K562 (cell line): ENCODE measurements around the gene SLC43A2. TPM values are rescaled to one million over a fixed set of nuclear protein-coding genes. Genes with fewer than 3 reads are reported as not detected.
A peak's percentile ranks its signal among the peaks of the same experiment; 100 is the strongest.

Experiments
- ATAC-seq: fragments of 200-7000 bp; cut with Tn5 transposase; 3 replicates; pipeline ENCODE4 v1.9.1; 2020; ENCODE audit warnings: moderate library complexity
- BruUV-seq: library from RNA; stranded (reverse); fragments of 400-500 nt; replicated peaks from 2 replicates; lab custom pipeline; 2021; lab: Mats Ljungman, UMichigan
- CTCF ChIA-PET: fragments of 300-600 bp; formaldehyde crosslinking; extraction: SDS; loops from one replicate; lab custom pipeline; 2021; ENCODE audit warnings: low intra/inter-chr PET ratio; lab: Yijun Ruan, JAX
- POLR2A ChIA-PET: fragments of 300-600, 350-650 bp; sonication (Branson Sonifier 250); formaldehyde crosslinking; extraction: SDS; loops from one replicate; lab custom pipeline; 2021; ENCODE audit warnings: antibody characterized with exemption, inconsistent platforms; lab: Yijun Ruan, JAX
- DNase-seq, 4 experiments: peaks; one replicate each; pipeline versions ENCODE4 v3.0.0 to v3.0.0-alpha.2; 2011 to 2018; ENCODE audit warnings: low spot score in 3 of 4, mixed read lengths in 3 of 4; ENCODE audit errors: extremely low read depth in 1 of 4
- FAIRE-seq: peaks from 2 replicates; lab custom pipeline; 2011; peaks lifted over from hg19 to GRCh38; lab: Jason Lieb, UNC
- H2AFZ ChIP-seq: 2 replicates; pipeline ENCODE4 v1.6.0; 2011; ENCODE audit warnings: low read depth, low read length, control low read depth, inconsistent platforms
- H3K27ac ChIP-seq: fragments of 200-600 bp; 3 replicates; pipeline ENCODE4 v1.8.0; 2011; ENCODE audit warnings: low read depth, mild to moderate bottlenecking, control low read depth, inconsistent platforms, low read length, moderate library complexity, mixed read lengths; ENCODE audit errors: extremely low read depth
- H3K27me3 ChIP-seq, 2 experiments: fragments of 300-600 bp in 1 of 2; 2 replicates in 1 of 2; 3 replicates in 1 of 2; pipeline versions ENCODE4 v1.6.0 to v1.8.0; 2011; ENCODE audit warnings: inconsistent platforms in 2 of 2, low read length in 2 of 2, mild to moderate bottlenecking in 1 of 2, mixed read lengths in 1 of 2, moderate library complexity in 1 of 2; ENCODE audit not compliant: control insufficient read depth in 2 of 2, insufficient read depth in 2 of 2
- H3K36me3 ChIP-seq: fragments of 300-600 bp; 3 replicates; pipeline ENCODE4 v1.8.0; 2011; ENCODE audit warnings: mild to moderate bottlenecking, low read length, inconsistent platforms; ENCODE audit not compliant: control insufficient read depth, insufficient read depth
- H3K4me1 ChIP-seq, 2 experiments: fragments of 200-600 bp in 1 of 2; replicated peaks in 1 of 2; 2 replicates in 1 of 2; 3 replicates in 1 of 2; pipeline versions ENCODE4 v1.5.1 to v1.8.0; 2011; ENCODE audit warnings: inconsistent platforms in 2 of 2, low read length in 2 of 2, mild to moderate bottlenecking in 1 of 2, mixed read lengths in 1 of 2, moderate library complexity in 1 of 2; ENCODE audit not compliant: control insufficient read depth in 2 of 2, insufficient read depth in 2 of 2
- H3K4me2 ChIP-seq: 2 replicates; pipeline ENCODE4 v1.6.1; 2011; ENCODE audit warnings: low read length, control low read depth, inconsistent platforms, mixed read lengths; ENCODE audit not compliant: insufficient read depth
- H3K4me3 ChIP-seq: fragments of 200-600 bp; sonication (generic), shearing (Covaris generic); 2 replicates; pipeline ENCODE4 v1.5.1; 2016; ENCODE audit warnings: control low read depth, inconsistent platforms
- H3K79me2 ChIP-seq: fragments of 200-600 bp; 3 replicates; pipeline ENCODE4 v1.8.0; 2011; ENCODE audit warnings: low read length, inconsistent platforms; ENCODE audit not compliant: control insufficient read depth, insufficient read depth
- H3K9ac ChIP-seq, 2 experiments: 2 replicates each; pipeline versions ENCODE4 v1.6.0 to v1.6.1; 2011; ENCODE audit warnings: low read depth in 2 of 2, low read length in 2 of 2, control low read depth in 1 of 2, inconsistent platforms in 1 of 2, mild to moderate bottlenecking in 1 of 2, mixed read lengths in 1 of 2; ENCODE audit not compliant: insufficient read depth in 1 of 2
- H3K9me1 ChIP-seq: one replicate; pipeline ENCODE4 v1.6.0; 2011; ENCODE audit warnings: inconsistent platforms, mild to moderate bottlenecking, low read length, moderate library complexity; ENCODE audit not compliant: control insufficient read depth, insufficient read depth
- H3K9me3 ChIP-seq: replicated peaks from 2 replicates; pipeline ENCODE4 v1.5.1; 2011; ENCODE audit warnings: low read depth, low read length, inconsistent platforms; ENCODE audit not compliant: control insufficient read depth, insufficient read depth
- H4K20me1 ChIP-seq: replicated peaks from 2 replicates; pipeline ENCODE4 v1.6.1; 2011; ENCODE audit warnings: low read length, inconsistent platforms, mixed read lengths; ENCODE audit not compliant: control insufficient read depth, insufficient read depth
- ARID3A ChIP-seq: IDR thresholded peaks from 2 replicates; pipeline ENCODE4 v1.6.1; 2012; ENCODE audit warnings: low read depth, low read length, improper control_type of control experiment, borderline replicate concordance
- ARNT ChIP-seq, 2 experiments: fragments of 450-650 bp; IDR thresholded peaks; 2 replicates each; pipeline ENCODE4 v1.6.1; 2016; ENCODE audit warnings: mild to moderate bottlenecking in 1 of 2
- CBX1 ChIP-seq: sonication (generic); IDR thresholded peaks from 2 replicates; pipeline ENCODE4 v1.6.1; 2016; ENCODE audit warnings: antibody characterized with exemption, low read depth, mild to moderate bottlenecking
- CREM ChIP-seq: IDR thresholded peaks from 2 replicates; pipeline ENCODE4 v1.6.1; 2014; ENCODE audit warnings: antibody characterized with exemption, low read depth
- HDAC6 ChIP-seq: IDR thresholded peaks from 2 replicates; pipeline ENCODE4 v1.6.1; 2012; ENCODE audit warnings: low read depth, mild to moderate bottlenecking, control low read depth, inconsistent platforms, low read length, moderate library complexity
- KAT7 ChIP-seq: sonication (generic); formaldehyde crosslinking; IDR thresholded peaks from 2 replicates; pipeline ENCODE4 v1.8.0; 2022; ENCODE audit warnings: missing genetic modification reagents, mild to moderate bottlenecking, borderline replicate concordance
- MYNN ChIP-seq, 2 experiments: sonication (generic); formaldehyde crosslinking in 1 of 2; IDR thresholded peaks; 2 replicates each; pipeline versions ENCODE4 v1.5.0 to v1.6.1; 2016 to 2020; ENCODE audit warnings: antibody characterized with exemption in 1 of 2, missing genetic modification reagents in 1 of 2
- NCOR1 ChIP-seq: fragments of 450-650 bp; IDR thresholded peaks from 2 replicates; pipeline ENCODE4 v1.6.1; 2016; ENCODE audit warnings: mild to moderate bottlenecking, moderate library complexity
- PHB2 ChIP-seq: fragments of 450-650 bp; IDR thresholded peaks from 2 replicates; pipeline ENCODE4 v1.6.1; 2017; ENCODE audit warnings: low read depth
- RBM15 ChIP-seq: fragments of 200-400 bp; formaldehyde crosslinking; IDR thresholded peaks from 2 replicates; pipeline ENCODE4 v1.6.1; 2018; ENCODE audit warnings: mild to moderate bottlenecking, low read length, moderate library complexity; ENCODE audit not compliant: insufficient read depth
- SMARCA4 ChIP-seq: fragments of 450-650 bp; IDR thresholded peaks from 2 replicates; pipeline ENCODE4 v1.6.1; 2016
- STAT5B ChIP-seq: fragments of 250-450 bp; sonication (Bioruptor Pico); IDR thresholded peaks from 2 replicates; pipeline ENCODE4 v1.8.0; 2021; ENCODE audit warnings: mild to moderate bottlenecking, inconsistent platforms
- TCF7 ChIP-seq: sonication (generic); IDR thresholded peaks from 2 replicates; pipeline ENCODE4 v1.6.1; 2016; ENCODE audit warnings: antibody characterized with exemption, borderline replicate concordance
- TEAD2 ChIP-seq: fragments of 450-650 bp; IDR thresholded peaks from 2 replicates; pipeline ENCODE4 v1.6.1; 2016; ENCODE audit warnings: missing genetic modification characterization, control low read depth, missing compliant biosample characterization
- ZBTB12 ChIP-seq: fragments of 250-450 bp; sonication (Bioruptor Pico); IDR thresholded peaks from 2 replicates; pipeline ENCODE4 v1.4.0; 2020
- ZBTB9 ChIP-seq: fragments of 450-650 bp; formaldehyde crosslinking; IDR thresholded peaks from 2 replicates; pipeline ENCODE4 v1.4.0; 2020; ENCODE audit warnings: mild to moderate bottlenecking, moderate library complexity
- ZNF586 ChIP-seq: fragments of 450-650 bp; formaldehyde crosslinking; conservative IDR thresholded peaks from 2 replicates; pipeline ENCODE4 v1.4.0; 2020; ENCODE audit warnings: mild to moderate bottlenecking, moderate library complexity
- ZNF644 ChIP-seq: fragments of 200-800 bp; sonication (Bioruptor generic); IDR thresholded peaks from 2 replicates; pipeline ENCODE4 v1.6.1; 2016; ENCODE audit warnings: low read depth, missing genetic modification characterization, missing compliant biosample characterization
- WGBS: fragments of 100-300 bp; shearing (Covaris generic); methylation state at CpG from one replicate; pipeline ENCODE4 v1.1.6; 2016; ENCODE audit warnings: low coverage, mixed read lengths; ENCODE audit not compliant: insufficient coverage; ENCODE audit errors: missing lambda C conversion rate; 5-methylcytosine and 5-hydroxymethylcytosine counted together
- in situ Hi-C: fragments of 300-500 bp; cut with MboI; formaldehyde crosslinking; loops from 4 replicates; pipeline ENCODE4 v1.15.0; 2018; ENCODE audit warnings: inconsistent platforms, mixed read lengths
- intact Hi-C: fragments of 100-400 bp; cut with micrococcal nuclease; formaldehyde crosslinking; loops from 2 replicates; pipeline ENCODE4 v1.14.2; 2022
- polyA plus RNA-seq, 8 experiments: library from polyadenylated mRNA; depleted of rRNA in 4 of 8; stranded (reverse) in 5 of 8; unstranded in 3 of 8; fragments of >200 nt; fragmentation: Nextera tagmentation in 2 of 8; fragmentation: Illumina TruSeq in 1 of 8; extraction: Ambion mirVana in 2 of 8; extraction: Trizol in 1 of 8; gene quantifications; 2 replicates each; pipeline versions ENCODE4 v1.2.1 to v1.2.3, GENCODE V29; 2011 to 2014; ENCODE audit warnings: inconsistent platforms in 1 of 8, missing spikeins in 1 of 8
- total RNA-seq, 7 experiments: library from RNA; depleted of rRNA in 6 of 7; stranded (reverse); fragments of >200 nt in 6 of 7; fragmentation: Illumina TruSeq in 2 of 7; extraction: Trizol in 2 of 7; gene quantifications; 2 replicates each; pipeline versions ENCODE4 v1.2.1 to v1.2.3, GENCODE V29; 2011 to 2021; ENCODE audit warnings: low replicate concordance in 1 of 7

SLC43A2 gene
- total and polyA plus RNA-seq, 9 of the 15 experiments (the other 6 are each of a cell fraction or from before 2014, with no cell fraction given): 0.03 to 10.2 (median 3.6) TPM

- no peaks in the 10 kb centered on the region for H3K27me3 ChIP-seq
- H3K4me2 ChIP-seq: no peak overlapping the region
- H3K4me1 ChIP-seq: peaks cover 0 to 15% of the 10 kb centered on the region in 2 experiments; a peak in 2 of 5 replicates
- ChIA-PET CTCF (no interaction called here), POLR2A (no interaction called here)
- no peaks in the 10 kb centered on the region for H3K79me2 ChIP-seq
- H3K27ac ChIP-seq: no peak overlapping the region
- no peak overlapping the region for H2AFZ ChIP-seq
- 54% methylated on average over 6 of the region's 6 CpGs for WGBS
- in situ Hi-C loops: no loop called here
- H3K9me3 ChIP-seq: no peaks in the 10 kb centered on the region
- H3K9ac ChIP-seq: peak overlapping the region in 1 of 2 experiments; percentile 64; a peak in 2 of 4 replicates
- DNase-seq (no peak), ATAC-seq (no peak), FAIRE-seq (no peak)
- no TSS peak for BruUV-seq
- H4K20me1 ChIP-seq: no peaks in the 10 kb centered on the region
- H3K36me3 ChIP-seq: no peaks in the 10 kb centered on the region
- intact Hi-C loops: no loop called here
- H3K4me3 ChIP-seq: no peak overlapping the region
- H3K9me1 ChIP-seq: no peaks in the 10 kb centered on the region
- TF ChIP-seq TEAD2 (tag): no peak
- TF ChIP-seq ARNT (IDR thresholded peaks at IDR 0.05): no peak
- no peak for TF ChIP-seq CBX1
- no peak for TF ChIP-seq ZBTB9 (CRISPR knock-in tag)
- TF ChIP-seq NCOR1: no peak
- no peak for TF ChIP-seq SMARCA4
- TF ChIP-seq ZNF644 (tag): no peak
- no peak for TF ChIP-seq STAT5B
- no peak for TF ChIP-seq ZNF586 (CRISPR knock-in tag)
- no peak for TF ChIP-seq KAT7 (CRISPR knock-in tag)
- TF ChIP-seq MYNN (IDR thresholded peaks at IDR 0.05): no peak
- TF ChIP-seq MYNN (CRISPR knock-in tag; IDR thresholded peaks at IDR 0.05): no peak
- TF ChIP-seq ZBTB12 (CRISPR knock-in tag): no peak
- TF ChIP-seq RBM15: no peak
- no peak for TF ChIP-seq CREM
- no peak for TF ChIP-seq HDAC6
- no peak for TF ChIP-seq TCF7
- TF ChIP-seq ARID3A: no peak
- no peak for TF ChIP-seq PHB2
Measured at GRCh38 chr17:1583556-1583955, 45.1 kb downstream of the SLC43A2 start.
